NT2/D1 (cell line): ENCODE data around the gene TBCCD1.

Source experiments
- SUZ12 ChIP-seq: IDR thresholded peaks from 2 replicates; pipeline ENCODE4 v1.6.1; 2011; ENCODE audit not compliant: insufficient read length, insufficient read depth; ENCODE audit errors: extremely low read depth
- ZNF274 ChIP-seq: IDR thresholded peaks from 2 replicates; pipeline ENCODE4 v1.6.1; 2011; ENCODE audit warnings: mild to moderate bottlenecking, low read depth, low read length

DNA sequence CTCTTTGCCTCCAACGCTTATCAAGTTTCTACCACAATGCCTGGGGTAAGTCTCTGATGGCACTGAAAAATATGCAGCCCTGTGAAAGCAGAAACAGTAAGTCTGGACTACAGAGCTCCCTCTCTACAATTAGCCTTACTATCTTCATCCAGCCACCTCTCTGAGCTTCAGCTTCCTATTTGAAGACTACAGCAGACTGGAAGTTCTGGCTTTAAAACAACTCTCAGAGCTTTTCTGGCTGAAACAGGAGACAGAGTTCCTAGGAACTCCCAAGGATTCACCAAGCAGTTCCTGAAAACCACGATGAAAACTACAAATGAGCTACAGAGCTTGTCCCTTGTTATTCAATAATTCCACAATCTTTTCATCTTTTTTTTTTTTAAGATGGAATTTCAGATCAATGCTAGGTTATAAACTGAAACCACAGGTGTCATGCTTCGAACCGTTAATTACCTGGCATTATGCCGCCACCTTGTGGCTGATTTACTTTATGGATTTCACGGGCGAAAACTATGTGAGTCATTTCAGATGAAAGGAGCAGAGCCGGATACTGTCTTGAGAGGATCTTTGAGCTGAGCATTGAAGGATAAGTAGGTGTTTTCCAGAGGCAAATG, 26.8 kb downstream of the TBCCD1 start:
- TF ChIP-seq SUZ12 (no peak), ZNF274 (no peak)
